Endometrium (tissue), 2 donors: ENCODE measurements around the gene HNRNPH2.

ENCODE experiments used
- FAIRE-seq: peaks from 2 replicates; lab custom pipeline; 2012; peaks lifted over from hg19 to GRCh38; lab: Jason Lieb, UNC
- donor health status: control.
- donor health status: control.

Gene HNRNPH2

GRCh38 chrX:101462892-101463291, 54.9 kb downstream of the HNRNPH2 start:
- no peak for FAIRE-seq
